SK-N-SH treated with all-trans-retinoic acid at 6 μM for 48 hours (cell line): ENCODE data around the gene AKR1A1.

Source experiments
- ARNTL ChIP-seq: fragments of 450-650 bp; formaldehyde crosslinking; IDR thresholded peaks from 2 replicates; pipeline ENCODE4 v1.5.0; 2020; ENCODE audit warnings: low read depth, mild to moderate bottlenecking, moderate library complexity, borderline replicate concordance
- SNAI2 ChIP-seq: fragments of 250-450 bp; sonication (Bioruptor Pico); IDR thresholded peaks from 2 replicates; pipeline ENCODE4 v1.5.0; 2020; ENCODE audit warnings: mild to moderate bottlenecking, moderate library complexity

- TF ChIP-seq SNAI2 (CRISPR knock-in tag) = no peak
- TF ChIP-seq ARNTL (CRISPR knock-in tag) = no peak
Observed at GRCh38 chr1:45531873-45532272, 18.8 kb upstream of the AKR1A1 start.
